ENCODE results near the gene AZGP1.

AZGP1 gene

DNA sequence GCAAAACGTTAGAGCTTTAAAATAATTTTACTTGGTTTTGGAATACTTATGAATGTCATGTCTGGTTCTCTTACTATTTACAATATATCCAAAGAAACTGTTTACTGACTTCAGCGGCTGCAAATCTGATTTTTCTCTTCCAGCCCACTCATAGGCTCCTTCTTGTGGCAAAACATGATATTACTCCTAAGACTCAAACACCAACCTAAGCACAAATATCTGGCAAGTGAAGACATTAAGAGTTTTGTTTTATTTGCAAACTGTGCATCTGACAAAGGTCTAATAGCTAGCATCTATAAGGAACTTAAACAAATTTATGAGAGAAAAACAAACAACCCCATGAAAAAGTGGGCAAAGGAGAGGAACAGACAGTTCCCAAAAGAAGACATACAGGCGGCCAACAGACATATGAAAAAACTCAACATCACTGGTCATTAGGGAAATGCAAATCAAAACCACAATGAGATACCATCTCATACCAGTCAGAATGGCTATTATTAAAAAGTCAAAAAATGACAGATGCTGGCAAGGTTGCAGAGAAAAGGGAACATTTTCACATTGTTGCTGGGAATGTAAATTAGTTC lies 26.1 kb downstream of the AZGP1 start:
- no peak overlapping the region for H2AFZ ChIP-seq (ENCODE audit: low read depth, low read length)
- H3K36me3 ChIP-seq (ENCODE audit: insufficient read depth, low read length) = no peaks in the 10 kb centered on the region
- H3K27me3 ChIP-seq (ENCODE audit: insufficient read depth, low read length, poor library complexity) = no peaks in the 10 kb centered on the region
- H3K9me3 ChIP-seq (ENCODE audit: insufficient read depth, low read length, severe bottlenecking) = no peaks in the 10 kb centered on the region
- no peak for DNase-seq
- TF ChIP-seq, protein P1, sequence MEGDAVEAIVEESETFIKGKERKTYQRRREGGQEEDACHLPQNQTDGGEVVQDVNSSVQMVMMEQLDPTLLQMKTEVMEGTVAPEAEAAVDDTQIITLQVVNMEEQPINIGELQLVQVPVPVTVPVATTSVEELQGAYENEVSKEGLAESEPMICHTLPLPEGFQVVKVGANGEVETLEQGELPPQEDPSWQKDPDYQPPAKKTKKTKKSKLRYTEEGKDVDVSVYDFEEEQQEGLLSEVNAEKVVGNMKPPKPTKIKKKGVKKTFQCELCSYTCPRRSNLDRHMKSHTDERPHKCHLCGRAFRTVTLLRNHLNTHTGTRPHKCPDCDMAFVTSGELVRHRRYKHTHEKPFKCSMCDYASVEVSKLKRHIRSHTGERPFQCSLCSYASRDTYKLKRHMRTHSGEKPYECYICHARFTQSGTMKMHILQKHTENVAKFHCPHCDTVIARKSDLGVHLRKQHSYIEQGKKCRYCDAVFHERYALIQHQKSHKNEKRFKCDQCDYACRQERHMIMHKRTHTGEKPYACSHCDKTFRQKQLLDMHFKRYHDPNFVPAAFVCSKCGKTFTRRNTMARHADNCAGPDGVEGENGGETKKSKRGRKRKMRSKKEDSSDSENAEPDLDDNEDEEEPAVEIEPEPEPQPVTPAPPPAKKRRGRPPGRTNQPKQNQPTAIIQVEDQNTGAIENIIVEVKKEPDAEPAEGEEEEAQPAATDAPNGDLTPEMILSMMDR (IDR thresholded peaks at IDR 0.05; ENCODE audit: borderline replicate concordance, extremely low read depth, low read length, poor library complexity, severe bottlenecking) = peak; percentile 35
- TF ChIP-seq EZH2 (IDR thresholded peaks at IDR 0.05; ENCODE audit: borderline replicate concordance, low read depth, low read length, severe bottlenecking) = no peak
- no peak overlapping the region for H3K9ac ChIP-seq (ENCODE audit: low read depth, low read length)
- no peaks in the 10 kb centered on the region for H3K79me2 ChIP-seq (ENCODE audit: insufficient read depth, low read length)
- no peaks in the 10 kb centered on the region for H4K20me1 ChIP-seq (ENCODE audit: insufficient read depth, low read length)
- H3K27ac ChIP-seq (ENCODE audit: low read length) = no peak overlapping the region
- no peak for ATAC-seq (ENCODE audit: insufficient read depth, low read depth)
- H3K4me3 ChIP-seq (ENCODE audit: low read depth in 1 of 2, low read length in 2 of 2) = no peak overlapping the region
- H3K4me1 ChIP-seq (ENCODE audit: insufficient read depth, low read length) = 0 out of 2 replicates have a peak, but pooled peaks cover 4% of the 10 kb centered on the region
- H3K4me2 ChIP-seq (ENCODE audit: insufficient read depth, low read length) = no peak overlapping the region

DNA sequence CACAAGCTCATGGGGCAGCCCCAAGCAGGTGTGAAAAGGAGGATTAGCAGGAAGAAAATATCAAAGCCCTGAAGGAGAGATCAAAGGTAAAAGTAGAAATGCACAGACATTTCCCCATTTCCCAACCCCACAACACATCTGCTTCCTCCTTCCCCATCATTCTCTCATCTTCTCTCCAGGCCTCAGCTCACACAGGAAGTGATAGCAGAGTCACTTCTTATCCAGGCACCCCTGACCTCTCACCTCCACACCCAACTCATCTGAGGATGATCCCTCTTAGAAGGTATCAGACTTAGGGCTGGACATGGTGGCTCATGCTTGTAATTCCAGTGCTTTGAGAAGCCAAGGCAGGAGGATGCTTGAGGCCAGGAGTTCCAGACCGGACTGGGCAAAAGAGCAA lies 28.2 kb downstream of the AZGP1 start:
- H3K4me1 ChIP-seq (ENCODE audit: insufficient read depth, low read length) = no peaks in the 10 kb centered on the region
- no peaks in the 10 kb centered on the region for H3K9me3 ChIP-seq (ENCODE audit: insufficient read depth, low read length, severe bottlenecking)
- H3K4me2 ChIP-seq (ENCODE audit: insufficient read depth, low read length) = no peak overlapping the region
- H3K27ac ChIP-seq (ENCODE audit: low read length) = no peak overlapping the region
- no peaks in the 10 kb centered on the region for H4K20me1 ChIP-seq (ENCODE audit: insufficient read depth, low read length)
- DNase-seq (no peak), ATAC-seq (ENCODE audit: insufficient read depth, low read depth) (no peak)
- TF ChIP-seq EZH2 (IDR thresholded peaks at IDR 0.05; ENCODE audit: borderline replicate concordance, low read depth, low read length, severe bottlenecking) = no peak
- TF ChIP-seq, protein P1 (IDR thresholded peaks at IDR 0.05; ENCODE audit: borderline replicate concordance, extremely low read depth, low read length, poor library complexity, severe bottlenecking) = no peak
- H3K4me3 ChIP-seq (ENCODE audit: low read depth in 1 of 2, low read length in 2 of 2) = no peak overlapping the region
- no peaks in the 10 kb centered on the region for H3K79me2 ChIP-seq (ENCODE audit: insufficient read depth, low read length)
- H3K36me3 ChIP-seq (ENCODE audit: insufficient read depth, low read length) = no peaks in the 10 kb centered on the region
- peak overlapping the region; percentile 24; the same call in 1 of the 2 replicates for H2AFZ ChIP-seq (ENCODE audit: low read depth, low read length)
- no peak overlapping the region for H3K9ac ChIP-seq (ENCODE audit: low read depth, low read length)
- H3K27me3 ChIP-seq (ENCODE audit: insufficient read depth, low read length, poor library complexity) = no peaks in the 10 kb centered on the region

- H3K4me2 ChIP-seq (ENCODE audit: insufficient read depth, low read length) = no peak overlapping the region
- no peaks in the 10 kb centered on the region for H3K4me1 ChIP-seq (ENCODE audit: insufficient read depth, low read length)
- H3K9me3 ChIP-seq (ENCODE audit: insufficient read depth, low read length, severe bottlenecking) = no peaks in the 10 kb centered on the region
- TF ChIP-seq, protein P1 (IDR thresholded peaks at IDR 0.05; ENCODE audit: borderline replicate concordance, extremely low read depth, low read length, poor library complexity, severe bottlenecking) = no peak
- no peak for TF ChIP-seq EZH2 (IDR thresholded peaks at IDR 0.05; ENCODE audit: borderline replicate concordance, low read depth, low read length, severe bottlenecking)
- H3K36me3 ChIP-seq (ENCODE audit: insufficient read depth, low read length) = no peaks in the 10 kb centered on the region
- no peak overlapping the region for H2AFZ ChIP-seq (ENCODE audit: low read depth, low read length)
- no peak overlapping the region for H3K4me3 ChIP-seq (ENCODE audit: low read depth in 1 of 2, low read length in 2 of 2)
- DNase-seq (no peak), ATAC-seq (ENCODE audit: insufficient read depth, low read depth) (no peak)
- no peaks in the 10 kb centered on the region for H3K79me2 ChIP-seq (ENCODE audit: insufficient read depth, low read length)
- no peak overlapping the region for H3K27ac ChIP-seq (ENCODE audit: low read length)
- H4K20me1 ChIP-seq (ENCODE audit: insufficient read depth, low read length) = no peaks in the 10 kb centered on the region
- no peak overlapping the region for H3K9ac ChIP-seq (ENCODE audit: low read depth, low read length)
- H3K27me3 ChIP-seq (ENCODE audit: insufficient read depth, low read length, poor library complexity) = no peaks in the 10 kb centered on the region
These were observed 31.2 kb downstream of the AZGP1 start for GRCh38 chr7:99944497-99945070.

All from DND-41 (cell line).